ENCODE results near the gene CROCC2.

The CROCC2 gene

DNA sequence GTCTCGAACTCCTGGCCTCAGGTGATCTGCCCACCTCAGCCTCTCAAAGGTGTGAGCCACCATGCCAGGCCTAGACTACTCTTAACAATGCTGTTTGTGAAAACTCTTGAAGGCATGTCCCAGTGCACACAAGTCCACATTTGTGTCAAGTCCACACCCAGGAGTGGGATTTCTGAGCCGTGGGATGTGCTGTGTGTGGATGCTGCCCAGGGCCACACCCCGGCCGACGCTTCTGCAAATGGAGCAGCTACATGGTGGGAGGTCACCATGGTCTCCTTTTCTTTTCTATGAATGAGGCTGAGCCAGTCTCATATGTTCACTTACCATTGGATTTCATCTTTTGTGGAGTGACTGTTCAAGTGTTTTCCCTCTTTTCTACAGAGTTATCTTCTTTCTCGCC, 108.1 kb downstream of the CROCC2 start:
- no peak for DNase-seq (ENCODE audit: low read depth)

GRCh38 chr2:241014764-241015163, 108.6 kb downstream of the CROCC2 start:
- H3K4me3 ChIP-seq (ENCODE audit: low read depth, low read length), result no peak overlapping the region
- DNase-seq (ENCODE audit: low read depth), result no peak
- no peak for TF ChIP-seq CTCF (IDR thresholded peaks at IDR 0.05; ENCODE audit: low read depth, low read length, missing control alignments)

More for the DNA sequence above, 108.1 kb downstream of the CROCC2 start:
- H3K4me3 ChIP-seq (ENCODE audit: low read depth, low read length), result no peak overlapping the region
- no peak for TF ChIP-seq CTCF (IDR thresholded peaks at IDR 0.05; ENCODE audit: low read depth, low read length, missing control alignments)

- TF ChIP-seq CTCF (IDR thresholded peaks at IDR 0.05; ENCODE audit: low read depth, low read length, missing control alignments), result no peak
- no peak overlapping the region for H3K4me3 ChIP-seq (ENCODE audit: low read depth, low read length)
- DNase-seq (ENCODE audit: low read depth), result no peak
These were observed 109.3 kb downstream of the CROCC2 start for GRCh38 chr2:241015439-241015838.

- TF ChIP-seq CTCF (IDR thresholded peaks at IDR 0.05; ENCODE audit: low read depth, low read length, missing control alignments), result no peak
- no peak for DNase-seq (ENCODE audit: low read depth)
- H3K4me3 ChIP-seq (ENCODE audit: low read depth, low read length), result no peak overlapping the region
These were observed 111.2 kb downstream of the CROCC2 start for GRCh38 chr2:241017228-241017940.

- no peak for TF ChIP-seq CTCF (IDR thresholded peaks at IDR 0.05; ENCODE audit: low read depth, low read length, missing control alignments)
These were observed 112.1 kb downstream of the CROCC2 start for GRCh38 chr2:241018051-241018891.

DNA sequence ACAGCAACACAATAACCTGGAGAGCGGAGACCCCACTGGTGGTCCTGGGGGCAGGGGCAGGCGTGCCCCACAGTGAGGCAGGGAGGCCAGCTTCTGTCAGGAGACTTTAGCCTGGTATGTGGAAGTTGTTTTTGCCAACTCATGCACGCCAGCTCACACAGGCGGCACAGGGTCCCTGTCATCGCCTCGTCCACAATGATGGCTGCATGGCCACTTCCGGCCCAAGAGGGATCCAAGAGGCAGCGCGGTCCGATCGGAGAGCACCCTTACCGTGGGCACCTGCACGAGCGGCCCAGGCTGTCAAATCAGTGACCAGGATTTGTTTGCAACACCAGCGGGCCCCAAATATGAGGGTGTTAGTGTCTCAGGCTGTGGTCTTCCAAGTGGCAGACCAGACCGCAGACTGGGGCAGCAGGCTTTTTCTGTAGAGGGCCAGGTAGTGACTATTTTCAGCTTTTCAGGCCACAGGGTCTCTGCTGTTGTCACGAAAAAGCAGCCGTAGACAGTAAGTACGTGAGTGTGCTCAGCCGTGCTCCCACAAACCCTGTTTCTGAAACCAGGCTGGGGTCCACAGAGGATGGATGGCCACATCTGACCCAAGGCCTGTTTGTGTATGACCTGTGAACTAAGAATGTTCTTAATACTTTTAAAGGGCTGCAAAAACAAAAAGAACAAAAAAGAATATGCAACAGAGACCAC, 113.5 kb downstream of the CROCC2 start:
- no peak overlapping the region for H3K4me3 ChIP-seq (ENCODE audit: low read depth, low read length)
- no peak for DNase-seq (ENCODE audit: low read depth)
- no peak for TF ChIP-seq CTCF (IDR thresholded peaks at IDR 0.05; ENCODE audit: low read depth, low read length, missing control alignments)

More at GRCh38 chr2:241018051-241018891, 112.1 kb downstream of the CROCC2 start:
- H3K4me3 ChIP-seq (ENCODE audit: low read depth, low read length), result no peak overlapping the region
- DNase-seq (ENCODE audit: low read depth), result no peak
